ENCODE results near the gene MMP3.

GRCh38 chr11:102883141-102883540 lies 39.7 kb upstream of the MMP3 start:
- TF ChIP-seq CTCF (IDR thresholded peaks at IDR 0.05) (no peak), POLR2A (IDR thresholded peaks at IDR 0.05; ENCODE audit: low read depth) (no peak), EP300 (IDR thresholded peaks at IDR 0.05) (no peak), POLR2AphosphoS5 (IDR thresholded peaks at IDR 0.05) (no peak)

Data from esophagus muscularis mucosa (tissue), 4 donors.